CD14-positive monocyte (primary cell): ENCODE results near the gene DENND4C. TPM values are rescaled to one million over a fixed set of nuclear protein-coding genes. Genes with fewer than 3 reads are reported as not detected.

Experiments used
- DNase-seq, 3 donors: peaks; one replicate each; pipeline ENCODE4 v3.0.0-alpha.2; 2011 to 2022
- H2AFZ ChIP-seq: 2 replicates; pipeline ENCODE4 v1.6.0; 2012; ENCODE audit warnings: mild to moderate bottlenecking, low read depth, low read length, inconsistent platforms; ENCODE audit not compliant: insufficient read depth, poor library complexity, severe bottlenecking
- H3K27ac ChIP-seq, 2 donors: 1 replicate in 1 of 2; 2 replicates in 1 of 2; pipeline ENCODE4 v1.5.1; 2012 to 2013; ENCODE audit warnings: low read length in 2 of 2, control low read depth in 1 of 2, inconsistent platforms in 1 of 2, low read depth in 1 of 2, mild to moderate bottlenecking in 1 of 2
- H3K27me3 ChIP-seq, 2 donors: one replicate each; pipeline versions ENCODE4 v1.6.0 to v1.6.1; 2011 to 2013; ENCODE audit warnings: low read length in 2 of 2; ENCODE audit not compliant: control insufficient read depth in 2 of 2, insufficient read depth in 2 of 2
- H3K36me3 ChIP-seq, 2 donors: replicated peaks in 1 of 2; 1 replicate in 1 of 2; 2 replicates in 1 of 2; pipeline versions ENCODE4 v1.5.1 to v1.6.1; 2012 to 2013; ENCODE audit warnings: low read length in 2 of 2, control low read depth in 1 of 2, inconsistent platforms in 1 of 2, mild to moderate bottlenecking in 1 of 2; ENCODE audit not compliant: insufficient read depth in 2 of 2, control insufficient read depth in 1 of 2
- H3K4me1 ChIP-seq, 2 donors: 1 replicate in 1 of 2; 2 replicates in 1 of 2; pipeline versions ENCODE4 v1.5.1 to v1.6.1; 2012 to 2013; ENCODE audit warnings: low read length in 2 of 2, control low read depth in 1 of 2, inconsistent platforms in 1 of 2, mild to moderate bottlenecking in 1 of 2, moderate library complexity in 1 of 2; ENCODE audit not compliant: insufficient read depth in 2 of 2, control insufficient read depth in 1 of 2
- H3K4me2 ChIP-seq: replicated peaks from 2 replicates; pipeline ENCODE3; 2012; ENCODE audit warnings: low read length, moderate library complexity, mild to moderate bottlenecking; ENCODE audit not compliant: poor library complexity, severe bottlenecking; ENCODE audit errors: extremely low read depth
- H3K4me3 ChIP-seq, 3 experiments: fragments of 200-600 bp in 1 of 3; sonication (generic) in 1 of 3; replicated peaks in 1 of 3; 1 replicate in 2 of 3; 2 replicates in 1 of 3; pipeline ENCODE4 v1.5.1; 2011 to 2013; ENCODE audit warnings: low read length in 3 of 3, mild to moderate bottlenecking in 3 of 3, control low read depth in 2 of 3, low read depth in 2 of 3, inconsistent platforms in 1 of 3, moderate library complexity in 1 of 3
- H3K79me2 ChIP-seq: 2 replicates; pipeline ENCODE4 v1.6.0; 2012; ENCODE audit warnings: mild to moderate bottlenecking, control low read depth, inconsistent platforms, low read length, moderate library complexity; ENCODE audit not compliant: insufficient read depth
- H3K9ac ChIP-seq: 2 replicates; pipeline ENCODE4 v1.6.0; 2017; ENCODE audit warnings: low read length, mild to moderate bottlenecking; ENCODE audit not compliant: insufficient read depth, poor library complexity, severe bottlenecking
- H3K9me3 ChIP-seq, 2 donors: replicated peaks in 1 of 2; 1 replicate in 1 of 2; 2 replicates in 1 of 2; pipeline versions ENCODE4 v1.5.1 to v1.6.1; 2012 to 2013; ENCODE audit warnings: low read length in 2 of 2, control low read depth in 1 of 2; ENCODE audit not compliant: control insufficient read depth in 1 of 2, insufficient read depth in 1 of 2
- H4K20me1 ChIP-seq: 2 replicates; pipeline ENCODE4 v1.6.0; 2012; ENCODE audit warnings: mild to moderate bottlenecking, low read length, control low read depth, moderate library complexity; ENCODE audit not compliant: insufficient read depth
- H3K27ac Mint-ChIP-seq, 7 donors: one replicate each; pipeline ENCODE4 v1.8.0; 2020; ENCODE audit warnings: mild to moderate bottlenecking in 7 of 7, mixed read lengths in 7 of 7, moderate library complexity in 6 of 7, inconsistent platforms in 2 of 7
- H3K27me3 Mint-ChIP-seq, 3 donors: one replicate each; pipeline ENCODE4 v1.8.0; 2021 to 2022; ENCODE audit warnings: low read depth in 3 of 3, mild to moderate bottlenecking in 3 of 3, mixed read lengths in 3 of 3, moderate library complexity in 3 of 3, inconsistent platforms in 1 of 3
- H3K36me3 Mint-ChIP-seq, 2 donors: one replicate each; pipeline ENCODE4 v1.8.0; 2020; ENCODE audit warnings: mixed read lengths in 2 of 2, inconsistent platforms in 1 of 2, mild to moderate bottlenecking in 1 of 2
- H3K4me1 Mint-ChIP-seq: one replicate; pipeline ENCODE4 v1.8.0; 2020; ENCODE audit warnings: mild to moderate bottlenecking, mixed read lengths
- H3K4me3 Mint-ChIP-seq, 2 donors: one replicate each; pipeline ENCODE4 v1.8.0; 2020; ENCODE audit warnings: mild to moderate bottlenecking in 2 of 2, mixed read lengths in 2 of 2, moderate library complexity in 1 of 2
- H3K9me3 Mint-ChIP-seq, 7 donors: one replicate each; pipeline ENCODE4 v1.8.0; 2020 to 2022; ENCODE audit warnings: mixed read lengths in 7 of 7, mild to moderate bottlenecking in 6 of 7, moderate library complexity in 6 of 7, inconsistent platforms in 2 of 7
- CTCF ChIP-seq: fragments of 200-600 bp; IDR thresholded peaks from one replicate; pipeline ENCODE4 v1.8.0; 2022; ENCODE audit warnings: antibody characterized with exemption, mild to moderate bottlenecking
- whole genome bisulfite sequencing: methylation state at CpG from one replicate; pipeline ENCODE4 v1.1.5; 2013; ENCODE audit warnings: missing lambda C conversion rate; ENCODE audit not compliant: insufficient coverage; 5-methylcytosine and 5-hydroxymethylcytosine counted together
- intact Hi-C, 2 donors: fragments of 100-400 bp; cut with micrococcal nuclease; formaldehyde crosslinking; loops; one replicate each; pipeline versions ENCODE4 v1.15.0 to v1.15.1; 2023
- polyA plus RNA-seq, 3 donors: library from polyadenylated mRNA; depleted of rRNA in 1 of 3; unstranded in 2 of 3; stranded (reverse) in 1 of 3; fragments of 300-500 nt in 2 of 3; fragments of >200 nt in 1 of 3; fragmentation: Illumina TruSeq in 2 of 3; gene quantifications; 1 replicate in 2 of 3; 2 replicates in 1 of 3; pipeline ENCODE4 v1.2.3, GENCODE V29; 2012 to 2021

Gene DENND4C
- polyA plus RNA-seq, 3 donors: 8.1 to 15.4 (median 12.7) TPM

GRCh38 chr9:19271081-19271480 is 40.6 kb downstream of the DENND4C start:
- no peak for DNase-seq
- no peaks in the 10 kb centered on the region for H3K27me3 ChIP-seq
- peaks cover 54% of the 10 kb centered on the region for H3K79me2 ChIP-seq
- peaks cover 0 to 2% (median 0%) of the 10 kb centered on the region in 3 donors for H3K27me3 Mint-ChIP-seq
- no peak for TF ChIP-seq CTCF
- intact Hi-C loops: no loop called here
- peaks cover 64% of the 10 kb centered on the region for H4K20me1 ChIP-seq
- peaks cover 2 to 7% of the 10 kb centered on the region in 2 donors for H3K36me3 Mint-ChIP-seq
- peaks cover 8 to 13% of the 10 kb centered on the region in 2 donors for H3K9me3 ChIP-seq
- no peak overlapping the region for H3K4me3 Mint-ChIP-seq
- no CpG with 5 or more reads among the region's 4 CpGs for WGBS
- H3K9ac ChIP-seq: no peak overlapping the region
- no peak overlapping the region for H3K4me2 ChIP-seq
- peaks cover under 1 to 11% of the 10 kb centered on the region in 2 donors for H3K36me3 ChIP-seq
- no peak overlapping the region for H3K27ac ChIP-seq
- peaks cover 2 to 8% (median 5%) of the 10 kb centered on the region in 7 donors for H3K9me3 Mint-ChIP-seq
- H3K4me3 ChIP-seq: no peak overlapping the region
- no peak overlapping the region for H3K27ac Mint-ChIP-seq
- H3K4me1 Mint-ChIP-seq: no peaks in the 10 kb centered on the region
- no peaks in the 10 kb centered on the region for H3K4me1 ChIP-seq
- H2AFZ ChIP-seq: no peak overlapping the region

- intact Hi-C loops: no loop called here
- H3K36me3 Mint-ChIP-seq: peaks cover 6 to 15% of the 10 kb centered on the region in 2 donors
- Histone ChIP-seq H3K9ac (no peak overlapping the region), H3K4me1 (no peaks in the 10 kb centered on the region), H3K4me3 (no peak overlapping the region), H3K9me3 (no peaks in the 10 kb centered on the region), H3K79me2 (peaks cover 4% of the 10 kb centered on the region), H3K4me2 (no peak overlapping the region), H2AFZ (no peak overlapping the region), H3K27ac (no peak overlapping the region), H3K36me3 (peaks cover 0 to 7% of the 10 kb centered on the region in 2 donors), H4K20me1 (peaks cover 59% of the 10 kb centered on the region), H3K27me3 (no peaks in the 10 kb centered on the region)
- DNase-seq: no peak
- H3K4me1 Mint-ChIP-seq: no peaks in the 10 kb centered on the region
- H3K4me3 Mint-ChIP-seq: no peak overlapping the region
- H3K27me3 Mint-ChIP-seq: no peaks in the 10 kb centered on the region
- no peak for TF ChIP-seq CTCF
- H3K27ac Mint-ChIP-seq: no peak overlapping the region
- no peaks in the 10 kb centered on the region for H3K9me3 Mint-ChIP-seq
These were observed 51.3 kb downstream of the DENND4C start for GRCh38 chr9:19281801-19282200.
